Thyroid gland (tissue), 4 donors: ENCODE results near the gene RYR3.

Experiments used
- POLR2A ChIP-seq, 2 donors: fragments of 450-650 bp; IDR thresholded peaks; one replicate each; pipeline ENCODE4 v1.6.1; 2017; ENCODE audit warnings: antibody characterized with exemption in 2 of 2, mild to moderate bottlenecking in 2 of 2, moderate library complexity in 1 of 2
- TF ChIP-seq, protein P1 (sequence below), 6 experiments: fragments of 200-600 bp in 3 of 6; fragments of 450-650 bp in 3 of 6; sonication (generic) in 3 of 6; IDR thresholded peaks; one replicate each; pipeline ENCODE4 v1.5.1; 2016 to 2019; ENCODE audit warnings: antibody characterized with exemption in 6 of 6, mild to moderate bottlenecking in 2 of 6, inconsistent platforms in 1 of 6, moderate library complexity in 1 of 6

DNA sequence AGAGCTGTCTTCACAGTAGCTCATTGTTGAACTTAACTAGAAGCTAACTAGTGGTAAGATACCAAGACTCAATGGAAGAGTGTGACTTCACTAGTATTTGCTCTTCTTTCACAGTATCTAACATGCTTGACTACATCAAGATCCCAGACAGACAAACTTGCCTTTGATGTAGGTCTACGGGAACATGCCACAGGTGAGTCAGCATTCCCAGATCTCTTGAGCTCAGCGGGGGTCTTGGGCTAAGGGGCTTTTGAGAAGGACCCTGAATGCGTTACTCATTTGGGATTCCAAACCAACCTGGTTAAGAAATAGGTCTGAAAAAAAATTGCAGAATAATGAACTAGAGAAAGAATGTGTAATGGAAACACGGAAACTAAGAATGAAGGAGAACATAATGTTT lies 222.4 kb downstream of the RYR3 start:
- TF ChIP-seq POLR2A (IDR thresholded peaks at IDR 0.05): no peak
- TF ChIP-seq, protein P1, sequence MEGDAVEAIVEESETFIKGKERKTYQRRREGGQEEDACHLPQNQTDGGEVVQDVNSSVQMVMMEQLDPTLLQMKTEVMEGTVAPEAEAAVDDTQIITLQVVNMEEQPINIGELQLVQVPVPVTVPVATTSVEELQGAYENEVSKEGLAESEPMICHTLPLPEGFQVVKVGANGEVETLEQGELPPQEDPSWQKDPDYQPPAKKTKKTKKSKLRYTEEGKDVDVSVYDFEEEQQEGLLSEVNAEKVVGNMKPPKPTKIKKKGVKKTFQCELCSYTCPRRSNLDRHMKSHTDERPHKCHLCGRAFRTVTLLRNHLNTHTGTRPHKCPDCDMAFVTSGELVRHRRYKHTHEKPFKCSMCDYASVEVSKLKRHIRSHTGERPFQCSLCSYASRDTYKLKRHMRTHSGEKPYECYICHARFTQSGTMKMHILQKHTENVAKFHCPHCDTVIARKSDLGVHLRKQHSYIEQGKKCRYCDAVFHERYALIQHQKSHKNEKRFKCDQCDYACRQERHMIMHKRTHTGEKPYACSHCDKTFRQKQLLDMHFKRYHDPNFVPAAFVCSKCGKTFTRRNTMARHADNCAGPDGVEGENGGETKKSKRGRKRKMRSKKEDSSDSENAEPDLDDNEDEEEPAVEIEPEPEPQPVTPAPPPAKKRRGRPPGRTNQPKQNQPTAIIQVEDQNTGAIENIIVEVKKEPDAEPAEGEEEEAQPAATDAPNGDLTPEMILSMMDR (IDR thresholded peaks at IDR 0.05): no peak
